ENCODE measurements around the gene TENT5C.

The TENT5C gene

GRCh38 chr1:117672756-117673155 is 66.9 kb downstream of the TENT5C start:
- TF ChIP-seq CTCF (conservative IDR thresholded peaks at IDR 0.05) (no peak), ZFX (IDR thresholded peaks at IDR 0.05) (no peak)
- no peak overlapping the region for H3K27ac ChIP-seq

GRCh38 chr1:117673405-117673804 is 67.6 kb downstream of the TENT5C start:
- H3K27ac ChIP-seq, result no peak overlapping the region
- TF ChIP-seq ZFX (IDR thresholded peaks at IDR 0.05) (no peak), CTCF (conservative IDR thresholded peaks at IDR 0.05) (no peak)

- H3K27ac ChIP-seq, result peak overlapping the region; percentile 12; the same call in 1 of the 2 replicates
- TF ChIP-seq CTCF (conservative IDR thresholded peaks at IDR 0.05) (peak; percentile 38), ZFX (IDR thresholded peaks at IDR 0.05) (no peak)
Measured at GRCh38 chr1:117674521-117675400, 68.9 kb downstream of the TENT5C start.

- H3K27ac ChIP-seq, result no peak overlapping the region
- TF ChIP-seq ZFX (IDR thresholded peaks at IDR 0.05), result no peak
- no peak for TF ChIP-seq CTCF (conservative IDR thresholded peaks at IDR 0.05)
Measured at GRCh38 chr1:117675907-117676430, 70.1 kb downstream of the TENT5C start.

GRCh38 chr1:117676615-117677130 is 70.8 kb downstream of the TENT5C start:
- no peak overlapping the region for H3K27ac ChIP-seq
- no peak for TF ChIP-seq CTCF (conservative IDR thresholded peaks at IDR 0.05)
- no peak for TF ChIP-seq ZFX (IDR thresholded peaks at IDR 0.05)

Measured in C4-2B (cell line).